Muscle layer of duodenum (tissue), 2 donors: Measurements from ENCODE around the gene CFAP74.

Experiments
- H3K27ac ChIP-seq: one replicate; pipeline ENCODE4 v1.7.0; 2013; ENCODE audit warnings: mild to moderate bottlenecking, low read length
- H3K27me3 ChIP-seq: one replicate; pipeline ENCODE4 v1.7.0; 2013; ENCODE audit warnings: low read depth, mild to moderate bottlenecking, control low read depth, low read length
- H3K36me3 ChIP-seq, 2 donors: one replicate each; pipeline ENCODE4 v1.7.0; 2013; ENCODE audit warnings: low read length in 2 of 2, control low read depth in 1 of 2, mild to moderate bottlenecking in 1 of 2; ENCODE audit not compliant: insufficient read depth in 2 of 2, control insufficient read depth in 1 of 2
- H3K4me1 ChIP-seq, 2 donors: one replicate each; pipeline ENCODE4 v1.7.0; 2013; ENCODE audit warnings: low read length in 2 of 2, mild to moderate bottlenecking in 2 of 2, control low read depth in 1 of 2, moderate library complexity in 1 of 2; ENCODE audit not compliant: insufficient read depth in 2 of 2, control insufficient read depth in 1 of 2
- H3K4me3 ChIP-seq, 2 donors: one replicate each; pipeline ENCODE4 v1.7.0; 2013; ENCODE audit warnings: low read length in 2 of 2, low read depth in 1 of 2, mild to moderate bottlenecking in 1 of 2
- H3K9me3 ChIP-seq, 2 donors: one replicate each; pipeline ENCODE4 v1.7.0; 2013; ENCODE audit warnings: low read length in 2 of 2, control low read depth in 1 of 2, mild to moderate bottlenecking in 1 of 2; ENCODE audit not compliant: control insufficient read depth in 1 of 2
- donor health status: healthy.

CFAP74 gene

GRCh38 chr1:2037314-2037979, 33.9 kb upstream of the CFAP74 start:
- Histone ChIP-seq H3K27ac (no peak overlapping the region), H3K36me3 (no peaks in the 10 kb centered on the region), H3K4me3 (peak overlapping the region in 1 of 2 donors; percentile 19), H3K27me3 (no peaks in the 10 kb centered on the region), H3K9me3 (peaks cover 0 to 8% of the 10 kb centered on the region in 2 donors), H3K4me1 (no peaks in the 10 kb centered on the region)

GRCh38 chr1:2036287-2036686, 32.7 kb upstream of the CFAP74 start:
- Histone ChIP-seq H3K36me3 (no peaks in the 10 kb centered on the region), H3K4me1 (no peaks in the 10 kb centered on the region), H3K4me3 (no peak overlapping the region), H3K27ac (no peak overlapping the region), H3K9me3 (peaks cover 0 to 8% of the 10 kb centered on the region in 2 donors), H3K27me3 (no peaks in the 10 kb centered on the region)

GRCh38 chr1:2033165-2033564, 29.6 kb upstream of the CFAP74 start:
- H3K27me3 ChIP-seq = no peaks in the 10 kb centered on the region
- no peak overlapping the region for H3K4me3 ChIP-seq
- no peak overlapping the region for H3K27ac ChIP-seq
- H3K36me3 ChIP-seq = no peaks in the 10 kb centered on the region
- peaks cover 0 to 3% of the 10 kb centered on the region in 2 donors for H3K9me3 ChIP-seq
- H3K4me1 ChIP-seq = no peaks in the 10 kb centered on the region

- Histone ChIP-seq H3K4me3 (no peak overlapping the region), H3K27ac (no peak overlapping the region), H3K9me3 (no peaks in the 10 kb centered on the region)
Observed at GRCh38 chr1:2032737-2033136, 29.2 kb upstream of the CFAP74 start.

GRCh38 chr1:2031546-2032540, 28.3 kb upstream of the CFAP74 start:
- H3K27me3 ChIP-seq = no peaks in the 10 kb centered on the region
- no peak overlapping the region for H3K27ac ChIP-seq
- no peaks in the 10 kb centered on the region for H3K9me3 ChIP-seq
- no peaks in the 10 kb centered on the region for H3K36me3 ChIP-seq
- H3K4me3 ChIP-seq = no peak overlapping the region
- H3K4me1 ChIP-seq = no peaks in the 10 kb centered on the region

More at GRCh38 chr1:2032737-2033136, 29.2 kb upstream of the CFAP74 start:
- no peaks in the 10 kb centered on the region for H3K36me3 ChIP-seq
- no peaks in the 10 kb centered on the region for H3K27me3 ChIP-seq
- no peaks in the 10 kb centered on the region for H3K4me1 ChIP-seq

- Histone ChIP-seq H3K9me3 (no peaks in the 10 kb centered on the region), H3K4me1 (peaks cover 0 to 5% of the 10 kb centered on the region in 2 donors), H3K27me3 (no peaks in the 10 kb centered on the region), H3K36me3 (no peaks in the 10 kb centered on the region), H3K27ac (no peak overlapping the region), H3K4me3 (no peak overlapping the region)
Observed at GRCh38 chr1:2030076-2030871, 26.7 kb upstream of the CFAP74 start.

GRCh38 chr1:2029561-2029960, 26.0 kb upstream of the CFAP74 start:
- H3K4me3 ChIP-seq = no peak overlapping the region
- H3K9me3 ChIP-seq = no peaks in the 10 kb centered on the region
- H3K27me3 ChIP-seq = no peaks in the 10 kb centered on the region
- peaks cover 0 to 10% of the 10 kb centered on the region in 2 donors for H3K4me1 ChIP-seq
- H3K27ac ChIP-seq = no peak overlapping the region
- H3K36me3 ChIP-seq = no peaks in the 10 kb centered on the region

- Histone ChIP-seq H3K4me1 (peaks cover 0 to 10% of the 10 kb centered on the region in 2 donors), H3K9me3 (no peaks in the 10 kb centered on the region), H3K27ac (no peak overlapping the region), H3K4me3 (no peak overlapping the region), H3K27me3 (no peaks in the 10 kb centered on the region), H3K36me3 (no peaks in the 10 kb centered on the region)
Observed at GRCh38 chr1:2028870-2029560, 25.4 kb upstream of the CFAP74 start.

- H3K4me3 ChIP-seq = no peak overlapping the region
- H3K9me3 ChIP-seq = no peaks in the 10 kb centered on the region
- no peaks in the 10 kb centered on the region for H3K36me3 ChIP-seq
- H3K27ac ChIP-seq = no peak overlapping the region
- no peaks in the 10 kb centered on the region for H3K27me3 ChIP-seq
- peaks cover 0 to 10% of the 10 kb centered on the region in 2 donors for H3K4me1 ChIP-seq
Observed at GRCh38 chr1:2027961-2028583, 24.5 kb upstream of the CFAP74 start.

GRCh38 chr1:2025491-2025981, 21.9 kb upstream of the CFAP74 start:
- no peaks in the 10 kb centered on the region for H3K9me3 ChIP-seq
- H3K4me1 ChIP-seq = peaks cover 0 to 10% of the 10 kb centered on the region in 2 donors
- no peaks in the 10 kb centered on the region for H3K36me3 ChIP-seq
- H3K27ac ChIP-seq = no peak overlapping the region
- peaks cover 10% of the 10 kb centered on the region for H3K27me3 ChIP-seq
- peak overlapping the region in 1 of 2 donors; percentile 22 for H3K4me3 ChIP-seq
